ENCODE results near the gene SEMA5A. TPM values are rescaled to one million over a fixed set of nuclear protein-coding genes. Genes with fewer than 3 reads are reported as not detected.

The SEMA5A gene
- total RNA-seq, 1 donor from 2014 or later = 31.1 TPM

DNA sequence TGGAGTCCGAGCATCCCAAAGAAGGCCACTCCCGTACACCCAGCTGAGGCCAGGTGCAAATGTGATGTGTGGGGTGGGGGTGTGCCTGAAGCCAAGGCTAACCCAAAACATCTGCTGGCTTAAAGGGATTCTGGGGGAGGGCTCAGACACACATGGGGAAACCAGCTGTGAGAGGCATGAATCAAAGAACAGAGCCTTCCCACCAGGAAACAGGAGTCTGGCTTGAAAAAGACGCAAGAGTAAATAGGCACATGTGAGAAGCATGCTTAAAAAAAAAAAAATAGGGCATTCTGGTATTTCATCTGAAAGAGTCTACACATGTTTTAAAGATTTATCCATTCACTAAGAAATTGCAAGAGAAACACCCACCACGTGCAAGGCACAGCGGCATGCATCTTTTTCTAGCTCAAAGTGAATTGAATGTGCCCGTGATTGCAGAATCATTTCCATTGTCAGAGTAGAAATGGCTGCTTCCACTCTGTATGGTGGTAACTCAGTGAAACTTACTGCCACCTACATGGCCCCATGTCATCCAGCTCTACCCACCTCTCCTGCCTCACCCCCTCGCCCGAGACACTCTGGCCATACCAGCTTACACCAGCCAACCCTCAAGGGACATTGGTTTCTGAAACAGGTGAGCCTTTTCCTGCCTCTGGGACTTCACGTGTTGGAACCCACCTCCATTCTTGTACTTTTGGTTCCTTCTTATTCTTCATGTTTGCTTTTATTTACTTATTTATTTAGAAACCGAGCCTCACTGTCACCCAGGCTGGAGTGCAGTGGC lies 71.5 kb downstream of the SEMA5A start:
- DNase-seq (ENCODE audit: low spot score) = no peak
- peaks cover 4% of the 10 kb centered on the region for H3K4me1 Mint-ChIP-seq (ENCODE audit: unreplicated experiment)
- H3K9me3 Mint-ChIP-seq (ENCODE audit: unreplicated experiment) = peaks cover 9% of the 10 kb centered on the region
- TF ChIP-seq, protein P1, sequence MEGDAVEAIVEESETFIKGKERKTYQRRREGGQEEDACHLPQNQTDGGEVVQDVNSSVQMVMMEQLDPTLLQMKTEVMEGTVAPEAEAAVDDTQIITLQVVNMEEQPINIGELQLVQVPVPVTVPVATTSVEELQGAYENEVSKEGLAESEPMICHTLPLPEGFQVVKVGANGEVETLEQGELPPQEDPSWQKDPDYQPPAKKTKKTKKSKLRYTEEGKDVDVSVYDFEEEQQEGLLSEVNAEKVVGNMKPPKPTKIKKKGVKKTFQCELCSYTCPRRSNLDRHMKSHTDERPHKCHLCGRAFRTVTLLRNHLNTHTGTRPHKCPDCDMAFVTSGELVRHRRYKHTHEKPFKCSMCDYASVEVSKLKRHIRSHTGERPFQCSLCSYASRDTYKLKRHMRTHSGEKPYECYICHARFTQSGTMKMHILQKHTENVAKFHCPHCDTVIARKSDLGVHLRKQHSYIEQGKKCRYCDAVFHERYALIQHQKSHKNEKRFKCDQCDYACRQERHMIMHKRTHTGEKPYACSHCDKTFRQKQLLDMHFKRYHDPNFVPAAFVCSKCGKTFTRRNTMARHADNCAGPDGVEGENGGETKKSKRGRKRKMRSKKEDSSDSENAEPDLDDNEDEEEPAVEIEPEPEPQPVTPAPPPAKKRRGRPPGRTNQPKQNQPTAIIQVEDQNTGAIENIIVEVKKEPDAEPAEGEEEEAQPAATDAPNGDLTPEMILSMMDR (IDR thresholded peaks at IDR 0.05; ENCODE audit: unreplicated experiment) = no peak
- peaks cover 1% of the 10 kb centered on the region for H3K27me3 Mint-ChIP-seq (ENCODE audit: unreplicated experiment)
- H3K36me3 Mint-ChIP-seq (ENCODE audit: low read depth, unreplicated experiment) = peaks cover 3% of the 10 kb centered on the region
- no peak overlapping the region for H3K27ac Mint-ChIP-seq (ENCODE audit: unreplicated experiment)
- no peak overlapping the region for H3K4me3 Mint-ChIP-seq (ENCODE audit: unreplicated experiment)

DNA sequence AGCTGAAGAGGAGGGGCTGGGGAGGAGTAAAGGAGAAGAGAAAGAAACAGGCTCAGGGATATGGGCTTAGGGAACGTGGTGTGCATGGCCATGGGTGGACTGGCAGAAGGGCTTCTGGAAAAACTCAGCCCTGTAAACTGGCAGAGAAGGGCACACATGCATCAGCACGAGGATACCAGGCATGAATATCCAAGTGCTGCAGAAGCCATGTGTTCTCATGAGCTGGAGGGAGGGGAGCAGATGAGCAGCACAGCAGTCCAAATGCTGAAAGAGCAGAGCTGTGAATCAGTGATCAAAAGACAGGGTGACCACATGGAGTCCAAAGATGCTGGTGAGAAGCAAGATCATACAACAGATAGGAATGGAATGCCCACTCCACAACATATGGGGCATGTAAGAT lies 72.3 kb downstream of the SEMA5A start:
- Mint-ChIP-seq H3K4me3 (ENCODE audit: unreplicated experiment) (no peak overlapping the region), H3K36me3 (ENCODE audit: low read depth, unreplicated experiment) (peaks cover 3% of the 10 kb centered on the region), H3K9me3 (ENCODE audit: unreplicated experiment) (peaks cover 9% of the 10 kb centered on the region), H3K27me3 (ENCODE audit: unreplicated experiment) (peaks cover 1% of the 10 kb centered on the region), H3K4me1 (ENCODE audit: unreplicated experiment) (peaks cover 4% of the 10 kb centered on the region), H3K27ac (ENCODE audit: unreplicated experiment) (no peak overlapping the region)
- no peak for DNase-seq (ENCODE audit: low spot score)
- TF ChIP-seq, protein P1 (IDR thresholded peaks at IDR 0.05; ENCODE audit: unreplicated experiment) = no peak

DNA sequence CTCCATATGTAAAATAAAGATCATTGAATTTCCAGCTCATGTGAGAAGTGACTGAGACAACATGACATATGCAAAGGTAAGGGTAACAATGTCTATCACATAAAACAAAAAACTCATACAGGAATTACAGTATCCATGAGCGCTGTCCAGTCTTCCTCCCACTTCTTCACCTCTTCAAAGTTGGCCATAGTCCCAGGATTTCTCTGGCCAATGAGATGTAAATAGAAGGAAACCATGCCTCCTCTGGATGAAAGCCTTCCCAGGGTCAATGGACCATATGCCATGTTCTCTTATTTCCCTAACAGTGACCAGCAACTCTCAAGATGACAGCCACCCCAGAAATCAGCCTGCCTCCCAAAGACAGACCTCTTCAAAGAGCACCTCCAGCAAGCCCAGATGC lies 75.5 kb downstream of the SEMA5A start:
- Mint-ChIP-seq H3K4me1 (ENCODE audit: unreplicated experiment) (peaks cover 4% of the 10 kb centered on the region), H3K36me3 (ENCODE audit: low read depth, unreplicated experiment) (no peaks in the 10 kb centered on the region), H3K27ac (ENCODE audit: unreplicated experiment) (no peak overlapping the region), H3K27me3 (ENCODE audit: unreplicated experiment) (peaks cover 1% of the 10 kb centered on the region), H3K4me3 (ENCODE audit: unreplicated experiment) (no peak overlapping the region), H3K9me3 (ENCODE audit: unreplicated experiment) (no peaks in the 10 kb centered on the region)
- TF ChIP-seq, protein P1 (IDR thresholded peaks at IDR 0.05; ENCODE audit: unreplicated experiment) = no peak
- no peak for DNase-seq (ENCODE audit: low spot score)

DNA sequence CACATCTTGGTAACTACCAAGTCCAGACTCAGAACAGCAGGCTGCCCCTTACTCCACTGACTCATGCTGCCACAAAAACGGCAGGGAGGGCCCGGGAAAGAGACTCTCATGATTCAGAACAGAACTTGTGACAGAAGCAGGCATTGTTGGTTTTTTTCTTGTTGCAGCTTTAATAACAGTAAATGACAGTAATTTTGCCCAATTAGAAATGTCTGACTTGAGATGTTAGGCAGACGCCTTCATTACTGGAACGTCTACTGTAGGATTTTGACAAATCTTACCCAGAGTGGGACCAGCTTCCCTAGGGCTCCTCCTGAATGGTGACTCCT lies 77.9 kb downstream of the SEMA5A start:
- H3K27me3 Mint-ChIP-seq (ENCODE audit: unreplicated experiment) = no peaks in the 10 kb centered on the region
- no peak overlapping the region for H3K27ac Mint-ChIP-seq (ENCODE audit: unreplicated experiment)
- no peak overlapping the region for H3K4me3 Mint-ChIP-seq (ENCODE audit: unreplicated experiment)
- peaks cover 4% of the 10 kb centered on the region for H3K4me1 Mint-ChIP-seq (ENCODE audit: unreplicated experiment)
- no peaks in the 10 kb centered on the region for H3K9me3 Mint-ChIP-seq (ENCODE audit: unreplicated experiment)
- no peaks in the 10 kb centered on the region for H3K36me3 Mint-ChIP-seq (ENCODE audit: low read depth, unreplicated experiment)
- no peak for DNase-seq (ENCODE audit: low spot score)
- TF ChIP-seq, protein P1 (IDR thresholded peaks at IDR 0.05; ENCODE audit: unreplicated experiment) = no peak

DNA sequence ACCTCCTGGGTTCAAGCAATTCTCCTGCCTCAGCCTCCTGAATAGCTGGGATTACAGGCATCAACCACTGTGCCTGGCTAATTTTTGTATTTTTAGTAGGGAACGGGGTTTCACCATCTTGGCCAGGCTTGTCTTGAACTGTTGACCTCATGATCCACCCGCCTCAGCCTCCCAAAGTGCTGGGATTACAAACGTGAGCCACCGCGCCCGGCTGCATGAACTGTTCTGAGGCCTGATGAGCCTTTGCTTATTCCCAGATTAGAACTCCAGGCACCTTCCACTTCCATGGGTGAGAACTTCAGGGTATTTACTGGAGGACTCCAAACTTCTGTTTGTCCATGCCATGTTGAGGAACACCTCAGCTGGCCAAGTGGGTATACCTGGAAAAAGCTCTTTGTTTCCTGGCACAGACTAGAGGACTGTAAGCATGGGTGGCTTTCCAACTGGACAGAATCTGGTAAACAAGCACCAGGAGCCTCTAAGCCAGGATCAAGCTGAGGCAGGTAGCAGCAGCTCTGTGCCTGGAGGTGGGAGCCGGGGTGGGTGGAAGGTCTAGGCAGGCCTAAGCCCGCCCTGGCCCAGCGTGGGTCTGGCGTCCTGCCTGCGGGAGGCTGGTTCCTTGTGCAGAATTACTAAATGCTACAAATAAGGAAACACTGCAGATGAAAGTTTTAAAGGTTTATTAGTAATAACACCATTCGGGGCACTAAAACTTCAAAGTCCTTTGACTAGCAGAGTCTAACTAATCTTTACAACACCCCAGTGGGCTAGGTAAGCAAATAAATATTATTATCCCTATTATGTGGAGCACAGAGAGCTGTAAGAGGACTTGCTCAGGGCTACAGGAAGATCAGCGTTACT lies 78.4 kb downstream of the SEMA5A start:
- Mint-ChIP-seq H3K27ac (ENCODE audit: unreplicated experiment) (no peak overlapping the region), H3K27me3 (ENCODE audit: unreplicated experiment) (no peaks in the 10 kb centered on the region), H3K4me3 (ENCODE audit: unreplicated experiment) (no peak overlapping the region), H3K9me3 (ENCODE audit: unreplicated experiment) (no peaks in the 10 kb centered on the region), H3K4me1 (ENCODE audit: unreplicated experiment) (peaks cover 4% of the 10 kb centered on the region), H3K36me3 (ENCODE audit: low read depth, unreplicated experiment) (no peaks in the 10 kb centered on the region)
- no peak for DNase-seq (ENCODE audit: low spot score)
- TF ChIP-seq, protein P1 (IDR thresholded peaks at IDR 0.05; ENCODE audit: unreplicated experiment) = no peak
